Stimulated activated CD8-positive, alpha-beta memory T cell treated with anti-CD3 and anti-CD28 coated beads, Interleukin-12 subunit alpha, Interleukin-12 subunit beta, amount 100 ng/mL, for 4 hours (primary cell): ENCODE data around the gene ACOT13.
"Not testable (repeated sequence)": the region's sequence is repeated elsewhere in the genome, so short reads cannot be mapped to it uniquely, and the experiment has no call there.

Source experiments
- DNase-seq: peaks from one replicate; pipeline ENCODE4 v3.0.0-alpha.2; 2020; ENCODE audit warnings: low read depth

ACOT13 gene

GRCh38 chr6:24692848-24693592 lies 26.1 kb downstream of the ACOT13 start:
- no peak for DNase-seq

DNA sequence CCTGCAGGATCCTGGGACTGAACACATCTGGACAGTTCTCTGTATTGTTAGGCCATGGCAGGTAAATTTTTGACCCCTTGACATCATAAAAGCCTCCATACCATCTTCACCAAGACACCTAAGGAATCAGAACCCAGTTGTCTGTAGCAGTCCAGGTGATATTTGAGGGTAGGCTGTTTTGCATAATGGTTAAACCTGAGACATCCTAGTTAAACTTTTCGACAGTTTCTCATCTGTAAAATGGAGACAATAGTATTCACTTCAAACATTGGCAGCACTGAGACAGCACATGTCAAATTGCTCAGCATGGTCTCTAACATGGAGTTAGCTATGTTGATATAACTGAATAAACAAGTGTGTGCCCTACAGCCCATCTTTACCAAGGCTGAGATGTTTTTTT lies 27.3 kb downstream of the ACOT13 start:
- DNase-seq = no peak

DNA sequence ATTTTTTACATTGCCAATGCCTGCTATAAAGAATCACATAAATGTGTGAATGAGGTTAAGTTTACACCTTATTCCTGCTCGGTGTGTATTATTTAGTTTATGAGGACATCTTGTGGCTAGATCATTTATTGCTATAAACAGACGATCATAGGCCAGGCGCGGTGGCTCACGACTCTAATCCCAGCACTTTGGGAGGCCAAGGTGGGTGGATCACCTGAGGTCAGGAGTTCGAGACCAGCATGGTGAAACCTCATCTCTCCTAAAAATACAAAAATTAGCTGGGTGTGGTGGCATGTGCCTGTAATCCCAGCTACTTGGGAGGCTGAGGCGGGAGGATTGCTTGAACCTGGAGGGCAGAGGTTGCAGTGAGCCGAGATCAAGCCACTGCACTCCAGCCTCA lies 28.8 kb downstream of the ACOT13 start:
- not testable (repeated sequence) for DNase-seq

DNA sequence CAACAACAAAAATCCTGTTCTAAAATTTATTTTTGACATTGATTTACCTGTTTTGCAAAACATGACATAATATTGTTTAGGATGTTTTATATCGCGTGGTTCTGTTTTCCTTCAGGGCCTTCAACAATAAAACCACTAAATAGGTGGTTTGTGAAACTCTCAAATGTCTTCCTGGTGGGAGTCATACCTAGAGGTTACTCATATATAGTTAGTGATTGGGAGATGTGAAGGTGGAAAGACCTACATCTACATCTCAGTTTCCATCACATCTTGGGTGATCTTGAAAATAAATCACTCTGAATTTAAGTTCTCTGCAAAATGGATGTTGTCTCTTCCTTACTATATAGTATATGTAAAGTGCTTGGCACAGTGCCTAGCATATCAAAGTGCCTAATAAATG lies 29.2 kb downstream of the ACOT13 start:
- no peak for DNase-seq

- DNase-seq = no peak
These were observed 32.9 kb downstream of the ACOT13 start for GRCh38 chr6:24699521-24700359.

DNA sequence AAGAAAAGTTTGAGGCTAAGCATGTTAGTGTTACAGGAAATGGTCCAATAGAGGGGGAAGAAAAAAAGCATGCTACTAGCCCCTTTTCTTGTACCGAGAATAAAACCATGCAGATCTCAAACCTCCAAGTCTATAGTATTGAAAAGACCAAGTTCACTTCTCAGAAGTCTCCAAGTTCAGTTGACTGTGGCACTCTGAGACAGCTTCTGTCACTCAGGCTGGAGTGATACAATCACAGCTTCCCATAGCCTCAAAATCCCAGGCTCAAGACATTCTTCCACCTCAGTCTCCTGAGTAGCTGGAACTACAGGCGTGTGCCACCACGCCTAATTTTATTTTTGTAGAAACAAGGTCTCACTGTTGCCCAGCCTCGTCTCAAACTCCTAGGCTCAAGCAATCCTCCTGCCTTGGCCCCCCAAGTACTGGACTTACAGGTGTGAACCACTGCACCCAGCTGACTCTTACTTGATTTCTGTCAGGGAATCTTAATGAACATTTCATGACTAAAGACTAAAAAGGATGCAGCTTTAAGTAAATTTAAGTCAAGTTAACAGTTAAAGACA lies 35.9 kb downstream of the ACOT13 start:
- DNase-seq = no peak

DNA sequence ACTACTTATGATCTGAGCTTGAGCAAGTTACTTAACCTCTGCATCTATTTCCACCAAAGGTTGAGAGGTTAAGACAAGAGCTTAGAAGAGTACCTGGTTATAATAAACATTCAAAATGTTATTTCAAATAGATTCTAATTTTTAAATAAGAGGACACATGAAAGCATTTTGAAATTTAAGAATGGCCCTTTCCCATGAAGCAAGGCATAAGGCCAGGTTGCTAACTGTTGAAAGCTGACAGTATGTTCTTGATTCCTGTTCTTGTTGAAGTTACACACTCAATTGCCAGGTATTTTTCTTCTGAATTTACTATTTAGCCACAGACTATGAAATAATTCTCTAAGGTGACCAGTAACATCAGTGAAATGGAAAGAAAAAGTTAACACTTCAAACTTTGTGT lies 37.6 kb downstream of the ACOT13 start:
- DNase-seq = no peak

- DNase-seq = no peak
These were observed 41.7 kb downstream of the ACOT13 start for GRCh38 chr6:24708612-24709011.

DNA sequence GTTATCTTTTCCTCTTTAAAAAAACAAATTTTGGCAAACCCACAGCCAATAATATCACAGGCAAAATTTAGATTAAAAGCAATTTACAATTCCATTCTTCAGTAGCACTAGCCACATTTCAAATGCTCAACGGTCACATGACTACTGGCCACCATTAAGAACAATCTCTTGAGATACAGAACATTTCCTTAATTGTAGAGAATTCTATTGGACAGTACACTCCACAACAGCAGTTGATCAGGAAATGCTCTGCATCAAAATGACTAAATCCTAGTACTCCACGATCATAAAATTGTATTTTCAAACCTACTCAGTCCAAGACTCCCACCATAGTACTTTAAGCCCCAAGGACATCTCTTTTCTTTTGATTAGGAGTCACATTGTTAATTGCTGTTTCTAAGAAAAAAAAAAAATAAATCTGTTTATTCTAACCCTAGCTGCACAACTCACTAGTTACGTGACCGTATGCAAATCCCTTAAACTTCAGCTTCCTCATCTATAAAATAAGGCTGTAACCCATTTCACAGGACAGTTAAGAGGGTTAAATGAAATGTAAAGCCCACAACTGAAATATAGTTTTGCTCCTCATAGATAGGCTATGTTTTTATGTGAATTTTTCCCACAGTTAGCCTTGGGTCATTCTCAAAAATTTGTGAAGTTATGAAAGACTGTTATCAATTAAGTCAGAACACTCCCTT lies 42.3 kb downstream of the ACOT13 start:
- DNase-seq = no peak

DNA sequence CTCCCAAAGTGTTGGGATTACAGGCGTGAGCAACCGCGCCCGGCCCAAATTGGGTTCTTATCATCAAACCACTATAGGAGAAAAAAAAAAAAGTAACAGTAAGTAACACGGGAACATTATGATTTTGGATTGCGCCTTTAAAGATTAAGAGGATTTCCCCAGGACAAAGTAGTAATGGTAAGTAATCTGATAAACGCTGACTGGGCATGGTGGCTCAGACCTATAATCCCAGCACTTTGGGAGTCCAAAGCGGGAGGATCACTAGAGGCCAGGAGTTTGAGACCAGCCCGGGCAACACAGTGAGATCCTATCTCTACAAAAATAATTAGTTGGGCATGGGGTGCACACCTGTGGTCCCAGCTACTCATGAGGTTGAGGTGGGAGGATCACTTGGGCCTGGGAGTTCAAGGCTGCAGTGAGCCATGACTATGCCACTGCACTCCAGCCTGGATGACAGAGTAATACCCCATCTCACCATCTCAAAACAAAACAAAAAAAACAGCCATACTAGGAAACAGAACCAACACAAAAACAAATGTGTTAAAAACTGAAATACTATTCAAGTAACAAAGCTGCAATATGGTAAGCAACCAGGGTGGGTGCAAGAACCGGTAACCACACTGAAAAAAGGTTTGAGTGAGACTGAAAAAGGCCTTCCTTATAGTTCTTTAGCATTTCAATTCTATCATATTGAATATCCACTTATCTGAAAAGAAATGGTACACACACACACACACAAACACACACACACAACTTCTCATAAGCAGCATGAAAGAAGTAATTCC lies 43.8 kb downstream of the ACOT13 start:
- DNase-seq = no peak

- DNase-seq = not testable (repeated sequence)
These were observed 49.8 kb downstream of the ACOT13 start for GRCh38 chr6:24716602-24717148.

GRCh38 chr6:24718449-24719124 lies 51.7 kb downstream of the ACOT13 start:
- no peak for DNase-seq

GRCh38 chr6:24719125-24719971 lies 52.5 kb downstream of the ACOT13 start, which contains the start of gene C6orf62:
Gene C6orf62 (minus strand): TSS chr6:24719154. CDS start chr6:24718668, 486 bp downstream.
- peak; percentile 24 for DNase-seq

- DNase-seq = peak; percentile 76
These were observed 53.3 kb downstream of the ACOT13 start for GRCh38 chr6:24720131-24720603.

DNA sequence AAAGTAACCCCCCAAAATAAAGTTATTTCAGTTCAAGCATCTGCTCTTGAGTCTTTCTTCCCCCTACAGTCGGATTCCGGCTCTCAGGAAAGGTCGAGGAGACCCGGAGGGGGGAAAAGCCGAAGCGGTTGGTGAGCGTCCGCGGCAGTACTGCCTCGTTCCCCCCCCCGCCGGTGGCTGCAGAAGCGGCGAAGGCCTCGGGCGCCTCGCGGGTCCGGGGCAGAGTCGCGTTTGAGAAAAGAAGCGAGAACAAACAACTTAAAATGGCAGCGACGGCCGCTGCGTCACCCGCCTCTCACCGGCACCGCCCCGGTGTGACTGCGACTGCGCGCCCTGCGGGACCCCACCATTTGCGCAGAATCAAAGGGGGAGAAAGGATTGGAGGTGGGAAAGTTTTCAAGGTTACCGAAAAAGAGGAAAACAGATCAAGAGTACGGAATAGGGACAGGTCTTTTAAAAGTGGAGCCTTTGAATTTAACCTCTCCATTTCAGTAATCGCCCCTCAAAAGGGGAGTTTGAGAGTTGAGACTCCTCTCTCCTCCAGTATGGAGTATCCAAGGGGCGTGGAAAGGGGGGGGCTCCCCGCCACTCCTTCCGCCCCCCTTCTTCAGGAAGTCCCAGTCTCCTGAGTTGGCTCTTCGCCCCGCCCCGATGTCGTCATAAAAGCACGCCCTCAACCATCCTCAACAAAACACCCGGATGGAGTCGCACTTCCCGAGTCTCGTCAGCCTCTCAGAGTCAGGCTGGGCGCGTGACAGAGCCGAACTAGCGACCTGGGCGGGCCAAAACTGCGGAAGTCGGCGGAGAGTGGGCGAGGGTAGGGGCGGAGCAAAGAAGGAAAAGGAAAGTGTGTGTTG lies 54.0 kb downstream of the ACOT13 start:
- peak; percentile 99 for DNase-seq

- no peak for DNase-seq
These were observed 54.8 kb downstream of the ACOT13 start for GRCh38 chr6:24721461-24722215.

- no peak for DNase-seq
These were observed 56.4 kb downstream of the ACOT13 start for GRCh38 chr6:24723270-24723669.

GRCh38 chr6:24730653-24731052 lies 63.8 kb downstream of the ACOT13 start:
- DNase-seq = not testable (repeated sequence)
